Stimulated activated CD8-positive, alpha-beta memory T cell treated with anti-CD3 and anti-CD28 coated beads, Interleukin-12 subunit alpha, Interleukin-12 subunit beta, amount 100 ng/mL, for 1 hour (primary cell): ENCODE results near the gene RASAL1.
"Not testable (repeated sequence)": the region's sequence is repeated elsewhere in the genome, so short reads cannot be mapped to it uniquely, and the experiment has no call there.

Source experiments
- DNase-seq: peaks from one replicate; pipeline ENCODE4 v3.0.0-alpha.2; 2020; ENCODE audit warnings: low read depth

The RASAL1 gene

DNA sequence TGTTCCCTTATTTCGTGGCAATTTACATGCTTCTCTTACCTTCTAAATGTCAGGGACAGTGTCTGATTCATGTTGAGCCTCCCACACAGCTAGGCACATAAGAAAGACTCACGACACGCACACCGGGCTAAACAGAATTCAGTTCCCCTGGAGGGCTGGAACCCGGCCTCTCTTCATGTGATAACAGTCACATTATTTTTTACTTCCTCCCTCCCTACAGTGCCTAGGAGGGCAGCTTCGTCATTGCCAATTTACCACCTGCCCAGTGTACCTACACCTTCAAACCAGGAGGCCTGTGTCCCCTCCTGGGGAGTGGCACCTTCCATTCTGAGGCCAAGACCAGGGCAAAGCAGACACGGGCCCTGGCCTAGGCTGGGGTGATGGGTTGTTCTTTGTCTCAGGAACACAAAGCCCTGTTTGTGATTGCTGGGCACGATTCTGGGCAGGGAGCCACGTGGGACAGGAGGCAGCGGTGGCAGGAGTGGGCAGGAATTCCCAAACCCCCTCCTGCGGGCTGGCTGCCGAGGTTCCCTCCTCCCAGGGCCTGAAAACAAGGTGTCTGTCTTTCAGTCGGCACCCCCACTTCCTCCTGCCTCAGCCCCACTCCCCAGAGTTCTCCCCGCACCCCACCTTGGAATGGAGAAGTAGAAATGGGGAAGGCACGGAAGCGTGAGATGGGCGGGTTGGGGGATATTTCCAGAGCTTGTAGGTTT lies 6.8 kb upstream of the RASAL1 start:
- no peak for DNase-seq

- DNase-seq = not testable (repeated sequence)
Observed at GRCh38 chr12:113141716-113142115, 6.2 kb upstream of the RASAL1 start.

- no peak for DNase-seq
Observed at GRCh38 chr12:113140706-113141105, 5.1 kb upstream of the RASAL1 start.

- no peak for DNase-seq
Observed at GRCh38 chr12:113138826-113139225, 3.3 kb upstream of the RASAL1 start.

DNA sequence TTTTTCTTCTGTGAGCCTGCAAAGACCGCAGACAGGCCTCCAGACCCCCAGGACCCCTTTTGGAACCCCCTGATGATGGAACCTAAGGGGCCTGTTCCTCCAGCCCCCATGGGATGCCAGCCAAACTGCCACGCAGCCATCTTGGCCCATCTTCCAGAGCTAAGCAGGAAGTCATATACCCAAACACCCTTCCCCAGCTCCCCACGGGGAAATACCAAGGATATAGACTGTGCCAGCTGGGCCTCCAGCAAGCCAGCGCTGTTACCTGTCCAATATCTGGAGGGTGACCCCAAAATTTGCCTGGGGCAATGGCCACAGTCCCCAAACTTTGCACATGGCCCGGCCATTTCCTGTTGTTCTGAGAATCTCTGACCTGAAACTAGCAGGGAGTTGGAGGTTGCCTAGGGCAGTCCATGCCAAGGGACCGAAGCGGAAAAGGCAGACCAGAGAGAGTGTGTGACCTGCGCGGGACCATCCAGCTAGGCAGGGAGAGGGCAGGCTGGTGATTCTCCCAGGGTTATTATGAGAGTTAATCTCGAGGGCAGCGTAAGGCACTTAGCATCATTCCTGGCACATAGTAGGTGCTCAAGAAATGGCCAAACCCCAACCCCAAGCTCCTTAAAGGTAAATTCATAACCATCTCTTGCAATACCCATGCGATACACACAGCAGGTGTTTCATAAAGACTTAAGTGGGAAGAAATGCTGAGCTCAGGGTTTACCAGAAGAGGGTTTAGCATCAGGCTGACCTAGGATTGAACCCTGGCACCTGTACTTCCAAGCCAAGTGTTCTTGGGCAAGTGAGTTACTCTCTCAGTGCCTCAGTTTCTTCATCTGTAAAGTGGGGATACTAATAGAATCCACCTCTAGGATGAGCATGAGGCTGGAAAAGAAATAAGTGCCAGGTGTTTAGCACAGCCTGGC lies 2.6 kb upstream of the RASAL1 start:
- DNase-seq = no peak

DNA sequence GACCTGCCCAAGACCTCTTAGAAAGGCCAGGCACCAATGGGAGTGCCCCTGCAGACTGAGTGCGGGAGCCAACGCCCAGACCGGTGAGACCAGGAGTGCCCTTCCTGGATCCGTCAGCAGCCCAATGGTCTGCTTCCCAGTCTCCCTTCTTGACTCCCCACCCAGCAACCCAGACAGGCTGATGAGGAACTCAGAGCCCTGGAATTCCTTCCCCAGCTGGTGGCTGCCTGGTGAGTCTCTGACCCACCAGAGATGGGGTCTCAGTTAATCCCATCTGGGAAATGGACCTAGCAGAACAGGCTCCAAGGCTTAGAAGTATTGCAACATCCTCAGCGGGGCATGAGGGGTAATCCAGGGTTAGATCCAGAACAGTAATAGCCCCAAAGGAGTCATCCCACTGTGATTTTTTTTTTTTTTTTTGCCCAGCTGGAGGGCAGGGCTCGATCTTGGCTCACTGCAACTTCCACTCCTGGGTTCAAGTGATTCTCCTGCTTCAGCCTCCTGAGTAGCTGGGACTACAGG lies 1.5 kb upstream of the RASAL1 start:
- DNase-seq = no peak

- DNase-seq = no peak
Observed at GRCh38 chr12:113136128-113136989, 798 bp upstream of the RASAL1 start.

- DNase-seq = no peak
Observed at GRCh38 chr12:113134521-113134951, 1.0 kb downstream of the RASAL1 start.

GRCh38 chr12:113134071-113134470 lies 1.5 kb downstream of the RASAL1 start:
- DNase-seq = no peak

DNA sequence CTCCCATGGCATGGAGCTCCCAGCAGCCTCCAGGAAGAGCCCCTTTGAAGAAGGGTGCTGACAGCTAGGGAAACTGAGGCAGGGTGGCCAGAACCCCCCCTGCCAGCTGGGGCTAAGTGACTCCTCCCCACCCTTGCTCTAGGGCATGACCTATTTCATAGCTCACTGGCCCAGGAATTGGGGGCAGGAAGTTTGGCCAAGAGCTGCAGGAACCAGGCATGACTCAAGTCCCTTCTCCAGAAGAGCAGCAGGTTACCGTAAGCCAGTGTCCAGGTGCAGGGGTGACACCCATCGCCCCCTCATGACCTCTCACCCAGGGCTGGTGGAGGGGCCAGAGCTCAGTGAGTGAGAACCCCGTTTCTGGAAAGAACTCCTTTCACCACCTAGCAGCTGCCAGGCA lies 1.9 kb downstream of the RASAL1 start:
- no peak for DNase-seq

DNA sequence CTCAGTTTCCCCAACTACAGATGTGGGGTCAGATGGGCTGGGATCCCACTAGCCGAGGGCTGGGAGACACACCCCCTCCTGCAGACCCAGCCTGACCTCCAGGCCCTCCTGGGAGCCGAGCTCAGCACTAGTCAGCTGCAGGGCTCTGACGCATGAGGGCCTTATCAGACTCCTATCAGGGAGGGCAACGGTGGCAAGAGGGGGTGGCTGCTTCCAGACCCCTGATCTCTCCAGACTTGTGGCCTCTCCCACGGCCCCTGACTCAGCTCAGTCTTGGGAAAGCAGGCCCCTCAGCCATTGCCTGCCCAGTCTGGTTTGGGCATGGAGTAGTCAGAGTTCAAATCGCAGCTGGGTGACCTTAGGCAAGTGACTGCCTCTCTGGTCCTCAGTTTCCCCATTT lies 2.5 kb downstream of the RASAL1 start:
- DNase-seq = no peak

- DNase-seq = no peak
Observed at GRCh38 chr12:113131556-113131955, 4.0 kb downstream of the RASAL1 start.

GRCh38 chr12:113130457-113131135 lies 5.0 kb downstream of the RASAL1 start:
- no peak for DNase-seq

DNA sequence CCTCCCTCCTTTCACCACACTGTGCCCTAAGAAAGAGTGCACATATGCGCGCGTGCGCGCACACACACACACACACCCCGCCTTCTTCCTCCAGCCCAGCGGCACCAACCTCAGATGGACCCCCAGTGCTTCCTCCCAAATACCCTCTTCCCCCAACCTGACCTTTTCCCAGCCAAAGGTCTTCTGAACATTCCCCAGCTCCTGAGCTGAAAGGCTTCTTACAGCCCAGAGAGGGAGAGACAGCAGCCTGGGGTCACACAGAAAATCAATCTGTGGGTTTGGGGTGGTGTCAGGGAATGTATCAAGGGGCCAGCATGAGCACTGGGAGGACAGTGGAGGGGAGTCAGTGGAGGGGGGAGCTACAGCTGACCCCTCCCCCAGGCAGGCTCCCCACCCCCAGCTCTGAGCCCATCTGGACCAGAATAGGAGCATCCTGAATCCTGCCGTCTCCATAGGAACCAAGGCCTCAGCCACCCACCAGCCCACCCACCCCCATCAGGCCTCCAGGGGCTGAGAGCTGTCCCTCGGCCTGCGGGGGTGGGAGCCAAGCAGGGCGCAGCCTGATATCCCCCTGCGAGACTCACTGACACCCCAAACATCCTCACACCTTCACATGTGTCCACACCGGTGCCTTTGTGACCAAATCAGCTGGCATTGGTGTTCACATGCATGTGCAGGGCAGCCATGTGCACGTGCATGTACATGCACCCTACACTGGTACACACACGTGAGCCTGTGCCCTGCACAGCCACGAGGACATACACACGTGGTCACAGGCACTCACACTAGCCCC lies 5.7 kb downstream of the RASAL1 start:
- DNase-seq = no peak

DNA sequence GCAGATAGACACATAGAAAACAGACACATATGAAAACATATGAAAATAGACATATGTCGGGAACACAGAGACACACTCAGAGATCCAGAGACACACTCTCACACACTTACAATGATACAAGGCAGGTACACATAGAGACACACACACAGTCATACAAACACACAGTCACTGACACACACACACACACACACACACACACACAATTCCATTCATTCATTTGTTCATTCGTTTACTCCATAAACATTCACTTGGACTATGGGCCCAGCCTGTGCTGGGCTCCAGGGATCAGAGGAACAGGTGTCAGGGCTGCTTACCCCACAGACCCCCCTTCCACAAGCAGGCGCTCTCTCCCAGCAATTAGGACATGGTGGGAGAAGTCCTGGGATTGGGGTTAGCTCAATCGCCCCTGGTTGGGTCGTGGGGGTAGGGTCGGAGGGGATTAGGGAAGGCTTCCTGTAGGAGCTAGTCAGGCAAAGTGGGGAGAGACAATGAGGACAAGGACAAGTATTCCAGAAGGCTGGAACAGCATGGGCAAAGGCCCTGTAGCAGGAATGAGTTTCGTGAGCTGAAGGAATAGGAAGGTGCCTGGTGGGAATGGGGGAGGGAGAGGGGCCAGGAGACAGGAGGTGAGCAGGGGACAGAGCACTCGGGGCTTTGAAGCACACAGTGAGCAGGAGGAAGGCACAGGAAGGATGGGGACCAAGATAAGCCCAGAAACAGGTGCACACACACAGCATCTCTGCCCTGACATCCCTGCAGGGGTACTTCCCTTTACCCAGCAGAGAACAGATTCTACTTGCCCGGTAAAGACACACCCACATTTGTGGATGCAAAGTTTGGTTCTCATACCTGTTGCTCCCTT lies 6.5 kb downstream of the RASAL1 start:
- no peak for DNase-seq

DNA sequence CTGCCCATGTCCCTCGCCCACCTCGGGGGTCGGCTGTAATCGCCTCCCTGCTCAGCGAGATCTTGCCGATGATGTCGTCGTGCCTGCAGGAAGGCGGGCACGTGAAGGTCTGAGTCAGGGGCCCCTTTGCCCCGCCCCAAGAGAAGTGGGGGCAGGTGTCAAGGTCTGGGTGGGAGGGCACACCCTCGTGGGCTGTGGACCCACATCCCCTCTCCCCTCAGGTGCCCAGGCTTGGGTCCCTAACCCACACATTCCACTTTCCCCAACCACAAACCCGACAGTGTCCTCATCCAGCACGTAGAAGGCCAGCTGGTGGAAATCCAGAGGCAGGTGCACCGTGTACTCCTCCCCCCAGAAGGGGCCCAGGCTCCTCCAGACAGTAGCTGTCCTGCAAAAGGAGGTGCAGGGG lies 7.8 kb downstream of the RASAL1 start:
- DNase-seq = no peak

- no peak for DNase-seq
Observed at GRCh38 chr12:113120670-113121370, 14.7 kb downstream of the RASAL1 start.

DNA sequence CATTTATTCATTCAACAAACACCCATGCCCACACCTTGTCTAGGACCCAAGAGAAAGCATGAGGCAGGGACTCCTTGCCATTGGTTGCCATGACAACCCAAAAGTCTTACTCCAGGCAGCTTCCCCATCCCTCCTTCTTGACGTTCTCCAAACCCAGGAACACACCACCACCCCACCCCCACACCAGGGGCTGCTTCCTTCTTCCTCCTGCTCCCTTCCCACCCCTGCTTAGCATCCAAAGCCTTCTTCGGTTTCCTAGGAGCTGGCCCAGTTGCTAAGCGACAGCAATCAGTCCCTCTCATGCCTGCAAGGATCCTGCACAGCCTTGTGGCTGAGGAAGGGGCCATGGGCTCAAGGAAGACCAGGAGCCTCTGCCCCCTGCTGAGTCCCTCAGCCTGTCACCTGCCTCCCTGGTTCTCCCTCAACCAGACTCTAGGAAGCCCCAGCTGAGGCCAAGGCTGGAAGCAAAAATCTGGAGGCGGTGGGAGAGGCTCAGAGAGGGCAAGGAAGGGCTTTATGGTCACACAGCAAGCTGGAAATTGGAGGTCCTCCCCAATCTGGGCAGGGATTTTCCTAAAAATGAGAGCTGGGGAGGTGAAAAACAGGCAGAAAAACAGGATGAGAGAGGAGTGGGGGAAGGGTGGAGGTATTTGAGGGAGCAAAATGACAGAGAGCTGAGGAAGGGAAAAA lies 15.4 kb downstream of the RASAL1 start:
- no peak for DNase-seq
